K562 (cell line): ENCODE measurements around the gene DAG1. TPM values are rescaled to one million over a fixed set of nuclear protein-coding genes. Genes with fewer than 3 reads are reported as not detected.

Experiments used
- ATAC-seq: fragments of 200-7000 bp; cut with Tn5 transposase; 3 replicates; pipeline ENCODE4 v1.9.1; 2020; ENCODE audit warnings: moderate library complexity
- BruUV-seq: library from RNA; stranded (reverse); fragments of 400-500 nt; replicated peaks from 2 replicates; lab custom pipeline; 2021; lab: Mats Ljungman, UMichigan
- CTCF ChIA-PET: fragments of 300-600 bp; formaldehyde crosslinking; extraction: SDS; loops from one replicate; lab custom pipeline; 2021; ENCODE audit warnings: low intra/inter-chr PET ratio; lab: Yijun Ruan, JAX
- POLR2A ChIA-PET: fragments of 300-600, 350-650 bp; sonication (Branson Sonifier 250); formaldehyde crosslinking; extraction: SDS; loops from one replicate; lab custom pipeline; 2021; ENCODE audit warnings: antibody characterized with exemption, inconsistent platforms; lab: Yijun Ruan, JAX
- DNase-seq, 4 experiments: peaks; one replicate each; pipeline versions ENCODE4 v3.0.0 to v3.0.0-alpha.2; 2011 to 2018; ENCODE audit warnings: low spot score in 3 of 4, mixed read lengths in 3 of 4; ENCODE audit errors: extremely low read depth in 1 of 4
- FAIRE-seq: peaks from 2 replicates; lab custom pipeline; 2011; peaks lifted over from hg19 to GRCh38; lab: Jason Lieb, UNC
- H2AFZ ChIP-seq: 2 replicates; pipeline ENCODE4 v1.6.0; 2011; ENCODE audit warnings: low read depth, low read length, control low read depth, inconsistent platforms
- H3K27ac ChIP-seq: fragments of 200-600 bp; 3 replicates; pipeline ENCODE4 v1.8.0; 2011; ENCODE audit warnings: low read depth, mild to moderate bottlenecking, control low read depth, inconsistent platforms, low read length, moderate library complexity, mixed read lengths; ENCODE audit errors: extremely low read depth
- H3K27me3 ChIP-seq, 2 experiments: fragments of 300-600 bp in 1 of 2; 2 replicates in 1 of 2; 3 replicates in 1 of 2; pipeline versions ENCODE4 v1.6.0 to v1.8.0; 2011; ENCODE audit warnings: inconsistent platforms in 2 of 2, low read length in 2 of 2, mild to moderate bottlenecking in 1 of 2, mixed read lengths in 1 of 2, moderate library complexity in 1 of 2; ENCODE audit not compliant: control insufficient read depth in 2 of 2, insufficient read depth in 2 of 2
- H3K36me3 ChIP-seq: fragments of 300-600 bp; 3 replicates; pipeline ENCODE4 v1.8.0; 2011; ENCODE audit warnings: mild to moderate bottlenecking, low read length, inconsistent platforms; ENCODE audit not compliant: control insufficient read depth, insufficient read depth
- H3K4me1 ChIP-seq, 2 experiments: fragments of 200-600 bp in 1 of 2; replicated peaks in 1 of 2; 2 replicates in 1 of 2; 3 replicates in 1 of 2; pipeline versions ENCODE4 v1.5.1 to v1.8.0; 2011; ENCODE audit warnings: inconsistent platforms in 2 of 2, low read length in 2 of 2, mild to moderate bottlenecking in 1 of 2, mixed read lengths in 1 of 2, moderate library complexity in 1 of 2; ENCODE audit not compliant: control insufficient read depth in 2 of 2, insufficient read depth in 2 of 2
- H3K4me2 ChIP-seq: 2 replicates; pipeline ENCODE4 v1.6.1; 2011; ENCODE audit warnings: low read length, control low read depth, inconsistent platforms, mixed read lengths; ENCODE audit not compliant: insufficient read depth
- H3K4me3 ChIP-seq: fragments of 200-600 bp; sonication (generic), shearing (Covaris generic); 2 replicates; pipeline ENCODE4 v1.5.1; 2016; ENCODE audit warnings: control low read depth, inconsistent platforms
- H3K79me2 ChIP-seq: fragments of 200-600 bp; 3 replicates; pipeline ENCODE4 v1.8.0; 2011; ENCODE audit warnings: low read length, inconsistent platforms; ENCODE audit not compliant: control insufficient read depth, insufficient read depth
- H3K9ac ChIP-seq, 2 experiments: 2 replicates each; pipeline versions ENCODE4 v1.6.0 to v1.6.1; 2011; ENCODE audit warnings: low read depth in 2 of 2, low read length in 2 of 2, control low read depth in 1 of 2, inconsistent platforms in 1 of 2, mild to moderate bottlenecking in 1 of 2, mixed read lengths in 1 of 2; ENCODE audit not compliant: insufficient read depth in 1 of 2
- H3K9me1 ChIP-seq: one replicate; pipeline ENCODE4 v1.6.0; 2011; ENCODE audit warnings: inconsistent platforms, mild to moderate bottlenecking, low read length, moderate library complexity; ENCODE audit not compliant: control insufficient read depth, insufficient read depth
- H3K9me3 ChIP-seq: replicated peaks from 2 replicates; pipeline ENCODE4 v1.5.1; 2011; ENCODE audit warnings: low read depth, low read length, inconsistent platforms; ENCODE audit not compliant: control insufficient read depth, insufficient read depth
- H4K20me1 ChIP-seq: replicated peaks from 2 replicates; pipeline ENCODE4 v1.6.1; 2011; ENCODE audit warnings: low read length, inconsistent platforms, mixed read lengths; ENCODE audit not compliant: control insufficient read depth, insufficient read depth
- BCOR ChIP-seq: fragments of 450-650 bp; IDR thresholded peaks from 2 replicates; pipeline ENCODE4 v1.6.1; 2016
- BDP1 ChIP-seq: IDR thresholded peaks from 3 replicates; pipeline ENCODE4 v1.6.1; 2011; ENCODE audit not compliant: insufficient read length, insufficient read depth
- CBX8 ChIP-seq: fragments of 200-600 bp; sonication (generic); IDR thresholded peaks from 2 replicates; pipeline ENCODE4 v1.6.1; 2012; ENCODE audit warnings: borderline replicate concordance, mixed run types, low read depth, mild to moderate bottlenecking, moderate library complexity, mixed read lengths, low read length, control low read depth, inconsistent platforms; ENCODE audit not compliant: poor library complexity, severe bottlenecking; ENCODE audit errors: extremely low read depth
- CREM ChIP-seq: IDR thresholded peaks from 2 replicates; pipeline ENCODE4 v1.6.1; 2014; ENCODE audit warnings: antibody characterized with exemption, low read depth
- CTCF ChIP-seq, 3 experiments: IDR thresholded peaks in 2 of 3; conservative IDR thresholded peaks in 1 of 3; 2 replicates each; pipeline ENCODE4 v1.5.1; 2011 to 2012; ENCODE audit warnings: low read length in 3 of 3, mild to moderate bottlenecking in 3 of 3, control low read depth in 2 of 3, improper control_type of control experiment in 1 of 3, inconsistent platforms in 1 of 3, low read depth in 1 of 3, mixed read lengths in 1 of 3, moderate library complexity in 1 of 3; ENCODE audit not compliant: insufficient read depth in 2 of 3
- EWSR1 ChIP-seq: fragments of 450-650 bp; IDR thresholded peaks from 2 replicates; pipeline ENCODE4 v1.6.1; 2018; ENCODE audit warnings: borderline replicate concordance, mild to moderate bottlenecking, low read depth, moderate library complexity; ENCODE audit not compliant: partially characterized antibody
- HDAC8 ChIP-seq: fragments of 450-650 bp; IDR thresholded peaks from 2 replicates; pipeline ENCODE4 v1.6.1; 2016; ENCODE audit warnings: mild to moderate bottlenecking, missing genetic modification characterization, moderate library complexity, missing compliant biosample characterization
- RBM25 ChIP-seq: fragments of 200-400 bp; formaldehyde crosslinking; IDR thresholded peaks from 2 replicates; pipeline ENCODE4 v1.6.1; 2018; ENCODE audit warnings: low read length, low read depth, moderate library complexity; ENCODE audit not compliant: severe bottlenecking
- STAG1 ChIP-seq: sonication (generic); formaldehyde crosslinking; IDR thresholded peaks from 2 replicates; pipeline ENCODE4 v1.5.0; 2020; ENCODE audit warnings: missing genetic modification reagents, borderline replicate concordance
- THRAP3 ChIP-seq: fragments of 450-650 bp; IDR thresholded peaks from 2 replicates; pipeline ENCODE4 v1.6.1; 2016; ENCODE audit warnings: mild to moderate bottlenecking, inconsistent platforms, borderline replicate concordance
- ZNF239 ChIP-seq: fragments of 250-450 bp; sonication (Bioruptor Pico); IDR thresholded peaks from 2 replicates; pipeline ENCODE4 v1.4.0; 2020; ENCODE audit warnings: mild to moderate bottlenecking
- ZNF282 ChIP-seq: sonication (generic); formaldehyde crosslinking; IDR thresholded peaks from 2 replicates; pipeline ENCODE4 v1.8.1; 2023; ENCODE audit warnings: missing genetic modification reagents
- ZNF551 ChIP-seq: fragments of 250-450 bp; sonication (Bioruptor Pico); IDR thresholded peaks from 2 replicates; pipeline ENCODE4 v1.5.0; 2021; ENCODE audit warnings: mild to moderate bottlenecking, moderate library complexity
- WGBS: fragments of 100-300 bp; shearing (Covaris generic); methylation state at CpG from one replicate; pipeline ENCODE4 v1.1.6; 2016; ENCODE audit warnings: low coverage, mixed read lengths; ENCODE audit not compliant: insufficient coverage; ENCODE audit errors: missing lambda C conversion rate; 5-methylcytosine and 5-hydroxymethylcytosine counted together
- in situ Hi-C: fragments of 300-500 bp; cut with MboI; formaldehyde crosslinking; loops from 4 replicates; pipeline ENCODE4 v1.15.0; 2018; ENCODE audit warnings: inconsistent platforms, mixed read lengths
- intact Hi-C: fragments of 100-400 bp; cut with micrococcal nuclease; formaldehyde crosslinking; loops from 2 replicates; pipeline ENCODE4 v1.14.2; 2022
- polyA plus RNA-seq, 8 experiments: library from polyadenylated mRNA; depleted of rRNA in 4 of 8; stranded (reverse) in 5 of 8; unstranded in 3 of 8; fragments of >200 nt; fragmentation: Nextera tagmentation in 2 of 8; fragmentation: Illumina TruSeq in 1 of 8; extraction: Ambion mirVana in 2 of 8; extraction: Trizol in 1 of 8; gene quantifications; 2 replicates each; pipeline versions ENCODE4 v1.2.1 to v1.2.3, GENCODE V29; 2011 to 2014; ENCODE audit warnings: inconsistent platforms in 1 of 8, missing spikeins in 1 of 8
- total RNA-seq, 7 experiments: library from RNA; depleted of rRNA in 6 of 7; stranded (reverse); fragments of >200 nt in 6 of 7; fragmentation: Illumina TruSeq in 2 of 7; extraction: Trizol in 2 of 7; gene quantifications; 2 replicates each; pipeline versions ENCODE4 v1.2.1 to v1.2.3, GENCODE V29; 2011 to 2021; ENCODE audit warnings: low replicate concordance in 1 of 7
- TF ChIP-seq, protein P1 (sequence below): fragments of 250-450 bp; sonication (Bioruptor Pico); IDR thresholded peaks from 2 replicates; pipeline ENCODE4 v1.4.0; 2020
- TF ChIP-seq, protein P2 (sequence below): fragments of 250-450 bp; sonication (Bioruptor Pico); IDR thresholded peaks from 2 replicates; pipeline ENCODE4 v1.8.0; 2022; ENCODE audit warnings: inconsistent platforms, mild to moderate bottlenecking, moderate library complexity, borderline replicate concordance

DAG1 gene
- total and polyA plus RNA-seq, 9 of the 15 experiments (the other 6 are each of a cell fraction or from before 2014, with no cell fraction given): 0.29 to 19.6 (median 8.2) TPM

GRCh38 chr3:49501842-49502241 lies 31.8 kb downstream of the DAG1 start:
- no peaks in the 10 kb centered on the region for H3K9me3 ChIP-seq
- peaks cover 54% of the 10 kb centered on the region for H3K79me2 ChIP-seq
- 88% methylated on average over 2 of the region's 2 CpGs for WGBS
- H3K4me1 ChIP-seq: peaks cover 9 to 19% of the 10 kb centered on the region in 2 experiments
- no peaks in the 10 kb centered on the region for H3K9me1 ChIP-seq
- DNase-seq: no peak
- POLR2A ChIA-PET: interaction anchor here (2.5 kb wide), 1 partner anchor 11 kb away, joined by 13 read pairs; no protein-coding TSS in a partner anchor
- in situ Hi-C loops: no loop called here
- no peak overlapping the region for H2AFZ ChIP-seq
- no peak overlapping the region for H3K4me3 ChIP-seq
- TF ChIP-seq HDAC8 (tag) (no peak), STAG1 (CRISPR knock-in tag) (no peak), THRAP3 (no peak), ZNF282 (CRISPR knock-in tag) (no peak), CREM (no peak), CTCF (IDR thresholded peaks at IDR 0.05 in 2 of 3, conservative IDR thresholded peaks at IDR 0.05 in 1 of 3; ENCODE audit: insufficient read depth in 2 of 3, low read depth in 1 of 3, low read length in 3 of 3) (no peak), ZNF551 (CRISPR knock-in tag) (no peak), BCOR (0 out of 2 replicates have a peak, but pooled peaks have one; percentile 10), CBX8 (no peak), BDP1 (no peak), ZNF239 (no peak), RBM25 (peak; percentile 56), EWSR1 (no peak)
- TF ChIP-seq, protein P1, sequence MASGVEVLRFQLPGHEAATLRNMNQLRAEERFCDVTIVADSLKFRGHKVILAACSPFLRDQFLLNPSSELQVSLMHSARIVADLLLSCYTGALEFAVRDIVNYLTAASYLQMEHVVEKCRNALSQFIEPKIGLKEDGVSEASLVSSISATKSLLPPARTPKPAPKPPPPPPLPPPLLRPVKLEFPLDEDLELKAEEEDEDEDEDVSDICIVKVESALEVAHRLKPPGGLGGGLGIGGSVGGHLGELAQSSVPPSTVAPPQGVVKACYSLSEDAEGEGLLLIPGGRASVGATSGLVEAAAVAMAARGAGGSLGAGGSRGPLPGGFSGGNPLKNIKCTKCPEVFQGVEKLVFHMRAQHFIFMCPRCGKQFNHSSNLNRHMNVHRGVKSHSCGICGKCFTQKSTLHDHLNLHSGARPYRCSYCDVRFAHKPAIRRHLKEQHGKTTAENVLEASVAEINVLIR (CRISPR knock-in tag): no peak
- TF ChIP-seq, protein P2, sequence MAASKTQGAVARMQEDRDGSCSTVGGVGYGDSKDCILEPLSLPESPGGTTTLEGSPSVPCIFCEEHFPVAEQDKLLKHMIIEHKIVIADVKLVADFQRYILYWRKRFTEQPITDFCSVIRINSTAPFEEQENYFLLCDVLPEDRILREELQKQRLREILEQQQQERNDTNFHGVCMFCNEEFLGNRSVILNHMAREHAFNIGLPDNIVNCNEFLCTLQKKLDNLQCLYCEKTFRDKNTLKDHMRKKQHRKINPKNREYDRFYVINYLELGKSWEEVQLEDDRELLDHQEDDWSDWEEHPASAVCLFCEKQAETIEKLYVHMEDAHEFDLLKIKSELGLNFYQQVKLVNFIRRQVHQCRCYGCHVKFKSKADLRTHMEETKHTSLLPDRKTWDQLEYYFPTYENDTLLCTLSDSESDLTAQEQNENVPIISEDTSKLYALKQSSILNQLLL (CRISPR knock-in tag): no peak
- TF ChIP-seq, all 486 proteins: peak for 2
- ATAC-seq (no peak), FAIRE-seq (no peak)
- Histone ChIP-seq H3K27ac (no peak overlapping the region; the same call in 2 of the 3 replicates), H3K4me2 (no peak overlapping the region), H4K20me1 (no peaks in the 10 kb centered on the region), H3K9ac (no peak overlapping the region), H3K27me3 (no peaks in the 10 kb centered on the region), H3K36me3 (0 out of 3 replicates have a peak, but pooled peaks cover 6% of the 10 kb centered on the region)
- intact Hi-C loops: no loop called here
- CTCF ChIA-PET: no interaction called here
- no TSS peak for BruUV-seq
